Fibroblast of mammary gland (primary cell): ENCODE data around the gene DNAJC15.

Source experiments
- DNase-seq: peaks from one replicate; pipeline ENCODE4 v3.0.0-alpha.2; 2010; ENCODE audit warnings: low read depth
- H3K4me3 ChIP-seq: 2 replicates; pipeline ENCODE4 v1.5.1; 2011; ENCODE audit warnings: low read depth, mild to moderate bottlenecking, low read length, moderate library complexity; ENCODE audit not compliant: control insufficient read depth
- TF ChIP-seq, protein P1 (sequence below): conservative IDR thresholded peaks from 2 replicates; pipeline ENCODE4 v1.5.1; 2011; ENCODE audit warnings: low read depth, low read length, inconsistent platforms; ENCODE audit not compliant: control insufficient read depth, insufficient read depth

Gene DNAJC15

DNA sequence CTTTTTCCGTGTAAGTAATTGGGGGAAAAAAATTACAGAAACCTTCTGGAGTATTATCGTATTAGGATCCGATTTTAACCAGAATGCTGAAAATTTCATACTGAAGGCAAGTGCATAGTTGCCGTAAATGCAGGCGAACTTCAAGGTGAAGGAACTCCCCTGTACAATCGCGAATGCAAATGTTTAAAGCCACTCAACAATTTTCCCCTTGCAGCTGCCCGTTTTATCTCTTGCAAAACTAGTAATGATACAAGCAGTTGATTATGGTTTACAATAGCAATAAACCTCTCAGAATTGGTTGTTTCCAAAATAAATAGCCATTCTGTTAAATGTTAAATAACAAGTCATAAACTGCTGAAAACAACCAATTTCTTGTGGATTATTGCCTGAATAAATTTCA is 105.7 kb downstream of the DNAJC15 start:
- DNase-seq = no peak
- no peak overlapping the region for H3K4me3 ChIP-seq
- TF ChIP-seq, protein P1, sequence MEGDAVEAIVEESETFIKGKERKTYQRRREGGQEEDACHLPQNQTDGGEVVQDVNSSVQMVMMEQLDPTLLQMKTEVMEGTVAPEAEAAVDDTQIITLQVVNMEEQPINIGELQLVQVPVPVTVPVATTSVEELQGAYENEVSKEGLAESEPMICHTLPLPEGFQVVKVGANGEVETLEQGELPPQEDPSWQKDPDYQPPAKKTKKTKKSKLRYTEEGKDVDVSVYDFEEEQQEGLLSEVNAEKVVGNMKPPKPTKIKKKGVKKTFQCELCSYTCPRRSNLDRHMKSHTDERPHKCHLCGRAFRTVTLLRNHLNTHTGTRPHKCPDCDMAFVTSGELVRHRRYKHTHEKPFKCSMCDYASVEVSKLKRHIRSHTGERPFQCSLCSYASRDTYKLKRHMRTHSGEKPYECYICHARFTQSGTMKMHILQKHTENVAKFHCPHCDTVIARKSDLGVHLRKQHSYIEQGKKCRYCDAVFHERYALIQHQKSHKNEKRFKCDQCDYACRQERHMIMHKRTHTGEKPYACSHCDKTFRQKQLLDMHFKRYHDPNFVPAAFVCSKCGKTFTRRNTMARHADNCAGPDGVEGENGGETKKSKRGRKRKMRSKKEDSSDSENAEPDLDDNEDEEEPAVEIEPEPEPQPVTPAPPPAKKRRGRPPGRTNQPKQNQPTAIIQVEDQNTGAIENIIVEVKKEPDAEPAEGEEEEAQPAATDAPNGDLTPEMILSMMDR = no peak

DNA sequence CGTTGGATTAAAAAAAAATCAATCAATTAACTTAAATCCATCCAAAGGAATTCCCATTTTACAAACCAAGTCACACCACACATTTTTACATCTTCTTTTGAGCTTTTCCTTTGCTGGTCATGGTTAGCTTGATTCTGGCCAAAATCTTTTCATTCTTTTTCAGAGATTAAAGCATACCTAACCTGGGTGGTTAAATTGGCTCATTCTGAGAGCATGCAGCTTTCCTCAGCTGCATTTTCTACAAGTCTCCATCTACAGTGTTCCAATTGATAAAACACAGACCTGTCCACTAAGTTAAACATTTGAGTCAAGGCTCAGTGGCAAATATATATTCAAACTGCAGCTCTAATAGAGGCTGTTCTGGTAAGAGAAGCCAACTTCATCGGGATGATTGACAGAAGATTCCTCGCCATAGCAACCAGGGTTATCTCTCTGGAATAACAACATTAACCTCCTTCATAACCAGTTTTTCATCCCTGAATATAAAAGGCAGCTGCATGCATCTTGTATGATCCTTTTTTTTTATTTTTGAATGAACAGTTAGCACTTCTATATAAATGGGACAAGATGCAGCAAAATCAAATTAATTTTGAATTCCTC is 106.2 kb downstream of the DNAJC15 start:
- no peak overlapping the region for H3K4me3 ChIP-seq
- no peak for DNase-seq
- TF ChIP-seq, protein P1 = no peak

DNA sequence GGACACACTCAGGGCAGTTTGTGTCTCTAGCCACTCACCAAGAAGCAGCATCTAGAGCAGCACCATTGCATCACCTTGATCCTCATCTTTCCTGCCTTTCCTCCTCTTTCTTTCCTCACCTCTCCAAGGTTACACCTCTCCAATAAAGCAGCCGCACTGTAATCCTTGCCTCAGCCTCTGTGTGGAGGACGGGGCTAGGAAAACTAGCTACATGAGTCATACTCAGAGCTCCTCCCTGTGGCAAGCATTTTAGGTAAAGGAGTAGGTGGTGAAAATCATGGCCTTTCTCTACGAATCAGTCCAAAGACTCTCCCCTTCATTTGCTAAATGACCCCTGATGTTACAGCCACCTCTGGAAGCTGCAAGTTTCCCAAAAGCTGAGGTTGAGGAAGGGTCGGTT is 108.9 kb downstream of the DNAJC15 start:
- no peak overlapping the region for H3K4me3 ChIP-seq
- peak; percentile 42 for DNase-seq
- TF ChIP-seq, protein P1 = peak; percentile 27

DNA sequence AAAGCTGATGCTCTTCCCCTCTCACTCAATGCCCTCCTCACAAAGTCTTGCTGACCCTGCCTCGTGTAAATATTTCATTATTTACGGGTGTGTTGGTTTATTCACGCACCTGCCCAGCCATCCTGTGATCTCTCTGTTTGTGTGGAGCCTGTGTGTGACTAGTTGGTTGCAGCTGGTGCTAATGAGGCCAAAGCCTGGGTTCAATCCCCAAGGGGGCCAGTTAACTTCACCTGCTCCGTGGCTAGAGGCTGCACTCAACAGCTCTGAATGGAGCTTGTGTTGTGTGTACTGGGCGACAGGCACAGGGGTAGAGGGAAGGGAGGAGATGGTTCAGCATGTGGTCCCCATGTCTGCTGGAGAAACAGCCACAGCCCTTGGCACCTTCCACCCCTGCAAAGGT is 109.5 kb downstream of the DNAJC15 start:
- no peak for DNase-seq
- H3K4me3 ChIP-seq = no peak overlapping the region
- TF ChIP-seq, protein P1 = no peak

DNA sequence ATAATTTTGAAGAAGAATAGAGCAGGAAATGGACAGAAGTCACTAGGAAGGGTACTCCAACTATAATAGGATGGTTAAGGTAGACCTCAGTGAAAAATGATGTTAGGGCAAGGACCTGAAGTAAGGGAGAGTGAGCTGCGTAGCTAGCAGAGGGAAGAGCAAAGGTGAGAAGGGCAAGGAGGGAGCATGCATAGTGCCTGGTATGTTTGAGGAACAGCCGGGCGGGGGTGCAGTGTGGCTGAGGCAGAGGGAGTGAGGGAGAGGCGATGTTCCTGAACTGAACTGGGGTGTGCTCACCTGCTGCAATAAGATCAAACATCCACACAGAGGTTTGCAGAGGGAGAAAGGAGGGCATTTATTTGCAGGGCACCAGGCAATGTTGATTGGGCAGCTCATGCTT is 110.4 kb downstream of the DNAJC15 start:
- TF ChIP-seq, protein P1 = no peak
- DNase-seq = no peak
- H3K4me3 ChIP-seq = no peak overlapping the region

DNA sequence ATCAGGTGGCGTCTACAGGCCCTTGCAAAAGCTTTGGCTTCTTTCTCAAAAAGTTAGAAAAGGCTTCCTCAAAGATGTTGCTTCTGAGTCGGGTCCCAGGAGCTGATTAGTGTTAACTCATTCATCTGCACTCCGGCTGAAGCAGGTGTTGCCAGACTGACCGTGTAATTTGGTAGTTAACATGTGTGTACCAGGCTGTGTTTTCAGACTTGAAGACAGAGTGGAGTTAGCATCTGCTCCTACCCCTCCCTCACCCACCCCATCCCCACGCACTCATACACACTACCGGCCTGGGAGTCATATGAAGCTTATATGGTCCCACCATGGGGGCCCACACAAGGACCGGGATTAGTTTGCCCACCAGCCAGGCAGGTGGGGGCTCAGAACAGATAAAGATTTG is 111.5 kb downstream of the DNAJC15 start:
- TF ChIP-seq, protein P1 = no peak
- no peak overlapping the region for H3K4me3 ChIP-seq
- DNase-seq = no peak

DNA sequence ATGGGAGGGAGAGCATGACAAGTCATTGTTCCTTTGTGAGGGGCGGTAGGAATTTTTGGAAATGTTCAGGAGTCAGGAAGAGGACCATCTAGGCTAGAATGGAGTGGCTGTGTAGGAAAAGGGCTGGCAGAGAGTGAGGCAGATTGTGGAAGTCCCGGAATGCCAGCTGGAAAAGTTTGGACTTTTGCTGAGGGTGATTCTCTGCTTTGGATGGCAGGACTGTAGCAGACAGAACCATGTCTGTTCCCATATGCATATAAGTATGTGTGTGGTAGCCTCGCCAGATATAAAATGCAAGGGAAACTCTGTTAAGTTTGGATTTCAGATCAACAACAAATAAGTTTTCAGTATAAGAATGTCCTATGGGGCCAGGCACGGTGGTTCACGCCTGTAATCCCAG is 112.1 kb downstream of the DNAJC15 start:
- DNase-seq = no peak
- no peak overlapping the region for H3K4me3 ChIP-seq
- TF ChIP-seq, protein P1 = no peak
